GM18870 (cell line): ENCODE measurements around the gene DHX30.
A peak's percentile ranks its signal among the peaks of the same experiment; 100 is the strongest.
"Not testable (repeated sequence)": the region's sequence is repeated elsewhere in the genome, so short reads cannot be mapped to it uniquely, and the experiment has no call there.

Experiments
- ATAC-seq: cut with Tn5 transposase; IDR thresholded peaks from one replicate; pipeline ENCODE4 v1.9.1; 2021; ENCODE audit warnings: moderate library complexity; ENCODE audit not compliant: unreplicated experiment

DHX30 gene

DNA sequence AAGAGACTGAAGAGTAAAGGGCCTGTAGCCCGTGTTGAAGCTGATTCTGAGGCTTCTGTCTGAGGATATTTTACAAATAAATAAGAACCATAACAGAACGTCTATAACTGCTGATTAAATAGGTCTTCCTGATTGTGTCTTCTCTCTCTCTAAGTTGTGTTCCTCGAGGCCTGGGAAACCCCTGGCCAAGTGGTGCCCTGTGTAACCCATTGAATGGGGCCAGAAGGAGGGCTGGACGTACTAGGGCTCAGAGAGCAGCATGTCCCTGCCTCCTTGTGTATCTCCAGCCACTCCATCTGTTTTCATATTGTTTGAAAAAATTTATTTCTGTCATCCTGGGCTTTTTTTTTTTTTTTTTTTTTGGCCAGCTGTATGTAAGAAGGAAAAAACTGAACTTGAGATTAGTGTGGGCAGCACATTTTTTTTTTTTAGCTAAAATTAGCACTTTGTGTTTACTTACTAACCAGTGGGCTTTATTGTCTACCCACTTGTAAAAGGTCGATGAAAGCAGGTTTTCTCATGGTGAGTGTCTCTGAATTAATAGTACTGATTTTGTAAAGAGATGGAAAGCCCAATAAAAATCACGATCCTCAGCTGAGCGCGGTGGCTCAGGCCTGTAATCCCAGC is 10.7 kb downstream of the DHX30 start:
- ATAC-seq = no peak

DNA sequence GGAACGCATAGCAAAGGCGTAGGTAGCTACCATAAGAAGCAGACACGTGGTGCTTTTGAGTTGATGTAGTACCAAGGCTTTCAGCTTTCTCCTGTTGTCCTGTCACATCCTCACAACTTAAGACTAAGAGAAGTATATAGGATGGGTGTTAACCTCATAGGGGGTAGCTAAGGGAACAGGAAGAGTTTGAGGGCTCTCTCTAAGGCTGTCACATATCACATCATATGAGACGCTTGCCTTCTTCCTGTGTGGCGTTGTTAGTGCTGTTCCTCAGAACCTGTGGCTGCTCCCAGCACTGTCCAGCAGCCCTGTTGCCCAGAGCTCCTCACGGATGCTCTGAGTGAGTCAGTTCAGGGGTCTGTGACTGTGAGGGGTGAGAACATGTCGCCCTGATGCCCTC is 14.7 kb downstream of the DHX30 start:
- no peak for ATAC-seq

DNA sequence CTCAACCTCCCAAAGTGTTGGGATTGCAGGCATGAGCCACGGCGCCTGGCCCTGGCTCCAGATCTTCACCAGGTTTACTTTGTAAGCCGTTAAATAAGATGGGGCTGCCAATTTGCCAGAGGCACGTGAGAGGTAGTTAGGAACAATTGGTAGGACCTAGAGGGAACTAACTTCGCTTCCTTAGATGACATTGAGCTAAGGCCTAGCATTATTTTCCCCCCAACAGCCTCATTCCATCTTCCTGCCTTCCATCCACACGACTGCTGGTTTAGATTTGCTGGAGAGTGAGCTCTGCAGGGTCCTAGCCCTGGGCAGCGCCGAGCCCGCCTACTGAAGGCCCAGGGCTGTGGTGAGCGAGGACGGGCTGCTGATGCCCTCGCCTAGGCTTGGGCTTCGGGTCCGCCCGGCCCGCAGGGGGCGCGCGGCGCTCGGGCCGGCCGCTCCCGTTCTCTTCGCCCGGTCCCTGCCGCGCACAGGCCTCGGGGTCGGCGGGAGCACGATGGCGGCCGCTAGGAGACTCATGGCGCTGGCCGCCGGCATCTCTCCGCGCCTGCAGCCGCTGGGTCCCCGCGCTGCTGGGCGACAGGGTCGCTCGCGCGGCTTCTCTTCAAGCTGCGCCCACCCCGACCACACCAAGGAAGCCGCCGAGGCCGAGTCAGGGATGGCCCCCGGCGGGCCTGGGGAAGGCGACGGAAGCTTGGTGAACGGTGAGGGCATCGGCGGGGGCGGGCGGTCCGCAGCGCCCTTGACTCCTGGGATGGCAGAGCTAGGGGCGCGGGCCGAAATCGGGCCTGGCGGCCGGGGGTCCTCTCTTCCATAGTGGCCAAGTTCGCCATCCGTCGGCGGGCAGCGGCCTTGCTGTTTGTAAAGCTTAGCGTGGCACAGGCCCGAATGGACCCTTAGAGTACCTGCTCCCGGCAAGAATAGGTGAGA is 21.9 kb downstream of the DHX30 start:
- ATAC-seq = peak; percentile 65

DNA sequence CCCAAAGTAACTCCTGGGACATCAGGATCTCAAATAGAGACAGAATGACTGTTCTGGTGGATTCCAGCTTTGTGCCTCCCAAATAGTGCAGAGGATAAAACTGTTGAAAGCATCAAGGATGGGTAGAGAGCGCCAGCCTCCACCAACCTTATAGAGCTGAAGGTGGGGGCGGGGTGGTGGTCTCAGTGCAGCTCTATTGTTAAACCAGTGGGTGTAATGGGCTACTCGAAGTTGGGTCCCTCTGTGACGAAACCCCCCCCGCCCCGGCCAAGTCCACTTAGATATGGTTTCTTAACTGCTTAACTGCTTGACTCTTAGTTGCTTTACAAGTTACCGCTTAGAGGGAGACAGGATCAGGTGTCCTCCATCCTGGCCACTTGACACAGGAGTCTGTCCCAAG is 22.7 kb downstream of the DHX30 start:
- no peak for ATAC-seq

DNA sequence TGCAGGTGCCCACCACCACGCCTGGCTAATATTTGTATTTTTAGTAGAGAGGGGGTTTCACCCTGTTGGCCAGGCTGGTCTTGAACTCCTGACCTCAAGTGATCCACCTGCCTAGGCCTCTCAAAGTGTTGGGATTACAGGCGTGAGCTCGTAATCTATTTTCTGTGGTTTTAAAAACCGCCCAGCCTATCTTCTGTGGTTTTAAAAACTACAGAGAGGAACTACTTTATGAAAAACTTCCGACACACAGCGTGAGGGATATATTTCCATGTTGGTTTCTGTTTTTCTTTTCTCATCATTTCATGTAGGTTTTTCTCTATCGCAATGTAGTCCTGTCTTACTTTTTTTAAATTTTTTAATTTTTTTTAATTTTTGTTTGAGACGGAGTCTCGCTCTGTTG is 26.5 kb downstream of the DHX30 start:
- ATAC-seq = not testable (repeated sequence)

DNA sequence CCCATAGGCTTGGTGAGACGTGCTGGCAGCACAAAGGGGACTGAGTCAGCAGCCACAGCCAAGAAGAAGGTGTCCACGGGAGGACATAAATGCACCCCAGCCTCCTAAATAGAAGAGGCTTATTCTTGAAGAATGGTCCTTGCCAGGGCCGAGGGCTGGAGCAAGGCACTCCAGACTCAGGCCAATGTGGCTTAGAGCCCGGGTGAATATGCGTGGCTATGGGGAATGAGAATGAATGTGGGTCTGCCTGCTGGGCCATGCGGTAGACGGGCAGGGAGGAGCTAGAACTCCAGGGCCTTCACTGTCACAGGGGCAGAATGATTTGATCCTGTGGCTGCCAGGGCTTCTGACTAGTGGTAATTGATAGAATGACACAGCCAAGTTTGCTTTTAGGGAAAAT is 34.0 kb downstream of the DHX30 start:
- ATAC-seq = no peak

DNA sequence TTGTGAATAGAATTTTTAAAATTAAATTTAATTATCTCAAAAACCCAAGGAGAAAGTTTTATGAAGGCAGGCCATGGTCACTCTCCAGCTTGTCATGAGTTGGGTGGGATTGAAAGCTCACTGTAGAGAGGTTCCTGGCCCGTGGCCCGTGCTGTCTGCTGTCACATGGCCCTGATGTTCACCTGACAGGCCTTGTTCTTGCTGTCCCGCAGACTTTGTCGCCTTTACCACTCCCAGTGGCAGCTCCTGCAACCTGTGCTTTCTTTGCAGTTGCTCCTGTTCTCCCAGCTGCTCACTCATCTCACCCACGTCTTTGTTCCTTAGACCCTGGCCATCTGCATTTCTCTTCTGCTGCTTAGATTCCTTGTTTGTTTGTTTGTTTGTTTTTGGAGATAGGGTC is 35.6 kb downstream of the DHX30 start:
- no peak for ATAC-seq

DNA sequence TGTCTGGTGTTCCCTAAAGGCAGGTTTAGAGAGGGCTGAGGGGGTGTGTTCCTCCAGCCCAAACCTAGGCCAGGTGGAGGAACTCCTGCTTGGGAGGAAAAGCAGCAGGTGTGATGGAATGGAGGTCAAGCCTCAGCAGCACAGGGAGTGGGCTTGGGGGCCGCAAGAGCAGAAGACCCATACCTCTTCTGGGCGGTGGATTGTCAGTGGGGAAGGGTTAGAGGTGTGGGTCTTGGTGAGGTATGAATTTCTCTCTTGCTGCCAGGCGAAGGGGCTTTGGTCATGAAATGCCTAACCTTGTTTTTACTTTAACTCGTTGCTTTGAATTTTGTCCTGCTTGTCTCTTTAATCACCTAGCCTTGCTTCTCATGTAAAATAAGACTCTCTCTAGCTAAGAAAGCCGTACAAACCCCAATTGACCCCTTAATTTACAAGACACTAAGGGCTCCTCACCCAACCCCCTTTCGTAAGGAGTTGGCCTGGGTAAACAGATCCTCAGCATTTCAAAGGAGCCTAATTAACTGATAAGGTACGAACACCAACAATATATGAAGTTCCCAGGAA is 38.9 kb downstream of the DHX30 start:
- no peak for ATAC-seq

DNA sequence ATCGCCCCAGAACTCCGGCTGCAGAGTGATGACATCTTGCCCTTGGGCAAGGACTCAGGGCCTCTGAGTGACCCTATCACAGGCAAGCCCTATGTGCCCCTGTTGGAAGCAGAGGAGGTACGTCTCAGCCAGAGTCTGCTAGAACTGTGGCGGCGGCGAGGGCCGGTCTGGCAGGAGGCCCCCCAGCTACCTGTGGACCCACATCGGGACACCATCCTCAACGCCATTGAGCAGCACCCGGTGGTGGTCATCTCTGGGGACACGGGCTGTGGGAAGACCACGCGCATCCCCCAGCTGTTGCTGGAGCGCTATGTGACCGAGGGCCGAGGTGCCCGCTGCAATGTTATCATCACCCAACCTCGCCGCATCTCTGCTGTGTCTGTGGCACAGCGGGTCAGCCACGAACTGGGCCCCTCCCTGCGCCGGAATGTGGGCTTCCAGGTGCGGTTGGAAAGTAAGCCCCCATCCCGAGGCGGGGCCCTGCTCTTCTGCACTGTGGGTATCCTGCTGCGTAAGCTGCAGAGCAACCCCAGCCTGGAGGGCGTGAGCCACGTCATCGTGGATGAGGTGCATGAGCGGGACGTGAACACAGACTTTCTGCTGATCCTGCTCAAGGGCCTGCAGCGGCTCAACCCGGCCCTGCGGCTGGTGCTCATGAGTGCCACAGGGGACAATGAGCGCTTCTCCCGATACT is 43.4 kb downstream of the DHX30 start:
- ATAC-seq = no peak

DNA sequence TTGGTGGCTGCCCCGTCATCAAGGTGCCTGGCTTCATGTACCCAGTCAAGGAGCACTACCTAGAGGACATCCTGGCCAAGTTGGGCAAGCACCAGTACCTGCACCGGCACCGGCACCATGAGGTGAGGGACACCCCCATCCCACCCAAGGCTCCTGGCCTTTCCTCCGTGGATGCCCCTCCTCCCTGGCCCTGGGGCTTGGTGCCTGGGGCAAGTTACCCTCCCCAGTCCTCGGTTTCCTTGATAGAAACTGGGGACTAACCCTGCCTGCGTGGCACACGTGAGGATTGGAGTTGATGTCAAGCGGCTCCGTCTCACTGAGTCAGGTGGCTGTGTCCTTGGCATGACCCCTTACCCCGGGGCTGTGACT is 43.9 kb downstream of the DHX30 start:
- no peak for ATAC-seq

DNA sequence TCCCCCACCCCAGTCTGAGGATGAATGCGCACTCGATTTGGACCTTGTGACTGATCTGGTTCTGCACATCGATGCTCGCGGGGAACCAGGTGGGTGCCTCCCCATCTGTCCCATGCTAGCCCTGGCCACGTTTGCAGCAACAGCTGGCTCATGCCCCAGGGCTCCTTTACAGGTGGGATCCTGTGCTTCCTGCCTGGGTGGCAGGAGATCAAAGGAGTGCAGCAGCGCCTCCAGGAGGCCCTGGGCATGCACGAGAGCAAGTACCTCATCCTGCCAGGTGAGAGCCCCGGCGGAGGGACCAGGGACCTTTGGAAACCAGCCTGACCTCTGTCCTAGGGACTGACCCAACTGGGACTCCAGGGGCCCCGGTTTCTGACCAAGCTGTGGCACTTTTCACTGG is 44.3 kb downstream of the DHX30 start:
- ATAC-seq = no peak

DNA sequence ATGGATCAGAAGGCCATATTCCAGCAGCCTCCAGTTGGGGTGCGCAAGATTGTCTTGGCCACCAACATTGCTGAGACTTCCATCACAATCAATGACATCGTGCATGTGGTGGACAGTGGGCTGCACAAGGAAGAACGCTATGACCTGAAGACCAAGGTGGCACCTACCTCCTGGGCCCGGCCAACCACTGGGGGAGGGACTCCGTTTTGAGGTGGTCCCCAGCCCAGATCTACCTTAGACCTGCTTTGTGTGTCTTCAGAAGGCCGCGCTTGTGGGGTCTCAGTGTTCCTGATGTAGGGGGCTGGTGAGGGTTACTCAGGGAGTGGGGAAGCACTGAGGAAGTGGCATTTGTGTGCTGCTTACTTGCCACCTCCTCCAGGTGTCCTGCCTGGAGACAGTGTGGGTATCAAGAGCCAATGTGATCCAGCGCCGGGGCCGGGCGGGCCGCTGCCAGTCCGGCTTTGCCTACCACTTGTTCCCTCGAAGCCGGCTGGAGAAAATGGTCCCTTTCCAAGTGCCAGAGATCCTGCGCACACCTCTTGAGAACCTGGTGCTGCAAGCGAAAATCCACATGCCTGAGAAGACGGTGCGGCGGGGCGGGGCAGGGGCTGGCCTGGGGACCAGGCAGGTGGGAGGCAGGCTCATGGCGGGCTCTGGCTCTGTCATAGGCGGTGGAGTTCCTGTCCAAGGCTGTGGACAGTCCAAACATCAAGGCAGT is 45.0 kb downstream of the DHX30 start:
- ATAC-seq = no peak

DNA sequence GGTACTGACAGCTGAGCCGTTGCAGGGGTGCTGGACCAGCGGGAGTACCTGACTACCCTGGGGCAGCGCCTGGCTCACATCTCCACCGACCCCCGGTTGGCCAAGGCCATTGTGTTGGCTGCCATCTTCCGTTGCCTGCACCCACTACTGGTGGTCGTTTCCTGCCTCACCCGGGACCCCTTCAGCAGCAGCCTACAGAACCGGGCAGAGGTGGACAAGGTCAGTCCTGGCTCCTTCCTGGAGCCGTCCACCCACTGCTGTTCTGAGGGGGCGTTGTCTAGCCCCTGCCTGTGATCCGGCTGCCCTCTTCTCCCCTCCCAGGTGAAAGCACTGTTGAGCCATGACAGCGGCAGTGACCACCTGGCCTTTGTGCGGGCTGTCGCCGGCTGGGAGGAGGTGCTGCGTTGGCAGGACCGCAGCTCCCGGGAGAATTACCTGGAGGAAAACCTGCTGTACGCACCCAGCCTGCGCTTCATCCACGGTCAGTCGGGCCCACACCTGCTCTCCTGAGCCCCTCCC is 45.7 kb downstream of the DHX30 start:
- ATAC-seq = no peak

DNA sequence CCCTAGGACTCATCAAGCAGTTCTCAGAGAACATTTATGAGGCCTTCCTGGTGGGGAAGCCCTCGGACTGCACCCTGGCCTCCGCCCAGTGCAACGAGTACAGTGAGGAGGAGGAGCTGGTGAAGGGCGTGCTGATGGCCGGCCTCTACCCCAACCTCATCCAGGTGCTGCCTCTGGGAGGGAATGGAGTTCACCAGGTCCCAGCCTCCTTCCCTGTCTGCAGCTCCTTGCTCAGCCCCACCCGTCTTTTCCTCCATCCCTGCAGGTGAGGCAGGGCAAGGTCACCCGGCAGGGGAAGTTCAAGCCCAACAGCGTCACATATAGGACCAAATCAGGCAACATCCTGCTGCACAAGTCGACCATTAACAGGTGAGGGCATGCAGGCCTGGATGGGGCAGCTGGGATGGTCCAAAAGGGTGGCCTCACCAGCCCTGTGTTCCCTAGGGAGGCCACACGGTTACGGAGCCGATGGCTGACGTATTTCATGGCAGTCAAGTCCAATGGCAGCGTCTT is 46.3 kb downstream of the DHX30 start:
- ATAC-seq = no peak

DNA sequence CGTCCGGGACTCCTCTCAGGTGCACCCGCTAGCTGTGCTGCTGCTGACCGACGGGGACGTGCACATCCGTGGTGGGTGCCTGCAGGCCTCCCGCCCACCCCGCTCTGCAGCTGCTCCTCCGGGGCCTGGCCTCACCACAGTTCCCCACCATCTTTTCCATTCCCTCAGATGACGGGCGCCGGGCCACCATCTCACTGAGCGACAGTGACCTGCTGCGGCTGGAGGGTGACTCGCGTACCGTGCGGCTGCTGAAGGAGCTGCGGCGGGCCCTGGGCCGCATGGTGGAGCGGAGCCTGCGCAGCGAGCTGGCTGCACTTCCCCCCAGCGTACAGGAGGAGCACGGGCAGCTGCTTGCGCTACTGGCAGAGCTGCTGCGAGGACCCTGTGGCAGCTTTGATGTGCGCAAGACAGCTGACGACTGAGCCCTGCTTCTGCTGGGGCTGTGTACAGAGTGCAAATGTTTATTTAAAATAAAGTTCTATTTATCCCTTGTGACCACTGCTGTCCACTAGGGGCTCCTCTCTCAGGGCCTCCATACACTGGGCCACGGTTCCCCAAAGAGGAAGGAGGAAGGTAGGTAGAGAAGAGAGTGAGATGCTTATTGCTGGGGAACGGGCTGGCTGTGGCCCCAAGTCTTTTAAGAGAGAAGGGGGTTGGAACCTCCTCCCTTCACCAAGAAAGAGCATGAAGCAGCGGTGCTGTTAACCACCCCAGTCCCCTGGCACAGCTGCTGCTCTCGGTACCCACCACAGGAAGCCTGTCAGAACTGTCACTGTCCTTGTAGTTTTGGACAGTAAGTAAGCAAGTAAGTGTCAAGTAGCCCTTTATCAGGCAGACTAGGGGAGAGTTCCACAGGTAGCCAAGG is 47.0 kb downstream of the DHX30 start:
- no peak for ATAC-seq

DNA sequence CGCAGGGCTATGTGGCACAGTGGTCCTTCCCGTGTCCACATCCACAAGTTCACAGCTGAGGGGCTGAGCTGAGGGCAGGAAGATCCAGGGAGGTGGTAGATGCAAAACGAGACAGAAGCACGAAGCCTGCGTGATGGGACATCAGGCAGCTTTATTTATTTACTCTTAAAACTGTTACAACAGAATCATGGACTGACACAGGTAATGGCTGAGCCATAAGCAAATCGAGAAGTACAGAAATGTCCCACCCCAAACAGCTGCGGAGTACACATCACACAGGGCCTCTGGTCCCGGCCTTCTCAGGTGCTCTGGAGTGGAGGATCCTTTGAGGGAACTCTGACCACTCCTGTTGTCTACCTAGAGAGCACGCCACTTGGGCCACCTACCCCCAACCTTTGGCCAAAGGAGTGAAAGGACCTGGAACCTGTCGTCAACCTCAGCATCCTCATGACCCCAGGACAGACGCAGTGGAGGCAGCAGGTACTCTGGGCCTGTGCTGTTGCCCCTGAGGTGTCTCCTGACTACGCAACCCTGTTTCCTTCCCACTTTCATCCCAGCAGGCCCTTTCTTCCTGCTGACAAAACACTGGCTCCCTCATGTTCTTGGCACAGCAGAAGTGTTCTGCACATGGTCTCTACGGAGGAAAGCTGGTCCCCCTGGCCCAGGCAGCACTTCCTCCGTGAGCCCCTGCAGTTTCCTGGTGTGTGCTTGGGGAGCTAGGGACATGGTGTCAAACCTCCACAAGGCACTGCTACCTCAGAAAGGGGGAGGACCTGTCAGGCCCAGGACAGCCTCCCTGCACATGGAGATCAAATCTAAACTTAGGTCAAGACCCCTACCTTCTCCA is 47.8 kb downstream of the DHX30 start:
- no peak for ATAC-seq

DNA sequence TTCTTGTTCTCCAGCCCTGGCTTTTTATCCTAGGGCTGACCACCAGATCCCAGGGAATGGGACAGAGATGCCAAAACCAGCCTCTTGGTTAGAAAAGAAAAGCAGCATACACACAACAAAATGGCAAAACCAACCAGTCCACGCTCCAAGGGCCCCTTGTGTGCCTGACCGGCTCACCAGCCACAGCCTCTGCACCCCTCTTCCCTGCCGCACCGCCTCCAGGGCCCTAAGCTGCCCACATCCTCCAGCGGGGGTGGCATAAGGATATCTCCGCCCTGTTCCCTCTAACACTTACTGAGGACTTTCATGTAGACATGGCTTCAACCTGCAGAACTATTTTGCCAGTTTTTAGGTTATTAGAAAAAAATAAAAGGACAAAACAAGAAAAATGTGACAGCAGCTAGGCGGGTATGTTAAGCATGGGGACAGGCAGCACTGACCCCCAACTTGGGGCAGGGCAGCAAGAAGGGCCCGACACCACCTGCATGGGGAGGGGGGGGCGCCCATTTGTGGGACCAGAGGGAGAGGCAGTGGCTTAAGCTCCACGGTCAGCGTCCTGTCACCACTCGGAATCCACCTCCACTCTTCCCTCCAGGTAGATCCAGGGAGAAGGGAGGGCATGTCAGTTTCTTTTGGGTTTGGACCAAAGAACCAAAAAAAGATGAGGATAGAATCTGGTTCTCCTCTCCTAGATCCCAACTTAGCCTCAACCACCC is 49.1 kb downstream of the DHX30 start:
- no peak for ATAC-seq
